Fibroblast of mammary gland (primary cell): ENCODE data around the gene EXOC6B.

Source experiments
- DNase-seq: peaks from one replicate; pipeline ENCODE4 v3.0.0-alpha.2; 2010; ENCODE audit warnings: low read depth
- H3K4me3 ChIP-seq: 2 replicates; pipeline ENCODE4 v1.5.1; 2011; ENCODE audit warnings: low read depth, mild to moderate bottlenecking, low read length, moderate library complexity; ENCODE audit not compliant: control insufficient read depth
- CTCF ChIP-seq: conservative IDR thresholded peaks from 2 replicates; pipeline ENCODE4 v1.5.1; 2011; ENCODE audit warnings: low read depth, low read length, inconsistent platforms; ENCODE audit not compliant: control insufficient read depth, insufficient read depth

Gene EXOC6B

GRCh38 chr2:72859831-72860262, 34.0 kb upstream of the EXOC6B start:
- TF ChIP-seq CTCF = peak; percentile 70
- peak; percentile 58 for DNase-seq
- no peak overlapping the region for H3K4me3 ChIP-seq

DNA sequence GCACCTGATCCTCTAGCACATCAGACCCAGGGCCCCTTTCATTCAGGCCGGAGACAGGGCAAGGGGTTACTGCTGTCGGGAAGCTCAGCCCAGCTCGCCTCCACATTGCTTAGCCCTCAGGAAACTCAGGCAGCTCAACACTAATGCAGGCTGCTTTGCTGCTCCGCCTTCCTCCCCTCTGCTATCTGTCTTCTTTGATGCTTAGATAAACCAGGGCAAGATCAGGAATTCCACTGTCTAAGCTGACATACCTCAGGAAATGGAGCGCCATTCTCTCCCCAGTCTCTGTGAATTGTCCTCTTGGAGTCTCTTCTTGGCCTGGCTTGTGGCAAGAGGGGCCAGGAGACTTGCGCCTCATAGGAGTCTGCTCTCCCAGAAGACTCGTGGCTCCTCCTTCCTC, 25.5 kb upstream of the EXOC6B start:
- TF ChIP-seq CTCF = no peak
- DNase-seq = no peak
- no peak overlapping the region for H3K4me3 ChIP-seq

- DNase-seq = no peak
- TF ChIP-seq CTCF = no peak
- H3K4me3 ChIP-seq = no peak overlapping the region
Observed at GRCh38 chr2:72849138-72849462, 23.3 kb upstream of the EXOC6B start.

- H3K4me3 ChIP-seq = no peak overlapping the region
- DNase-seq = no peak
- no peak for TF ChIP-seq CTCF
Observed at GRCh38 chr2:72848436-72849137, 22.8 kb upstream of the EXOC6B start.

DNA sequence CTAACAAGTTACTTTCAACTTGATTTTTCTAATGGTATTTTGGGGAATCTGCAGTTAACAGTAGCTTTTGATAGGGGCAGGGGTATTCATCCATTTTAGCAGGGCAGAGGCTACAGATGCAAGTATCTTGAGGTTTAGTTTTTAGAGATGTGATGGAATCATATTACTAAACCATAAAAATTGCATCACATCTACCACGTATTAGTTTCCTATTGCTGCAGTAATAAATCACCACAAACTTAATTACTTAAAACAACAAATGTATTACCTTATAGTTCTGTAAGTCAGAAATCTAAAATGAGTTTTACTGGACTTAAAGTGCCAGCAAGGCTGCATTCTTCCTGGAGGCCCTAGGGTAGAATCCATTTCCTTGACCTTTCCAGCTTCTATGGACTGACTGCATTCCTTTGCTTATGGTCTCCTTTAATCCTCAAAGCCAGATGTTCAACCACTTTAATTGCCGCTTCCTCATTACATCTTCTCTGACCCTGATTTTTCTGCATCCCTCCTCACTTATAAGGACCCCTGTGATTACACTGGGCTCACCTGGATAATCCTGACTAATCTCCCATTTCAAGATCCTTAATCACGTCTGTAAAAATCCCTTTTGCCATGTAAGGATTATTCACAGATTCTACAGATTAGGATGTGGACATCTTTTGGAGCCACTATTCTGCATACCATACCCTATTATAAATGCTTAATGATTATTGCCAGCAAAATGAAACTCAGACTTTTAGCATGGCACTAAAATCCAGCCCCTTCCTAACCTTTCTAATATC, 21.9 kb upstream of the EXOC6B start:
- H3K4me3 ChIP-seq = no peak overlapping the region
- no peak for TF ChIP-seq CTCF
- peak; percentile 5 for DNase-seq

DNA sequence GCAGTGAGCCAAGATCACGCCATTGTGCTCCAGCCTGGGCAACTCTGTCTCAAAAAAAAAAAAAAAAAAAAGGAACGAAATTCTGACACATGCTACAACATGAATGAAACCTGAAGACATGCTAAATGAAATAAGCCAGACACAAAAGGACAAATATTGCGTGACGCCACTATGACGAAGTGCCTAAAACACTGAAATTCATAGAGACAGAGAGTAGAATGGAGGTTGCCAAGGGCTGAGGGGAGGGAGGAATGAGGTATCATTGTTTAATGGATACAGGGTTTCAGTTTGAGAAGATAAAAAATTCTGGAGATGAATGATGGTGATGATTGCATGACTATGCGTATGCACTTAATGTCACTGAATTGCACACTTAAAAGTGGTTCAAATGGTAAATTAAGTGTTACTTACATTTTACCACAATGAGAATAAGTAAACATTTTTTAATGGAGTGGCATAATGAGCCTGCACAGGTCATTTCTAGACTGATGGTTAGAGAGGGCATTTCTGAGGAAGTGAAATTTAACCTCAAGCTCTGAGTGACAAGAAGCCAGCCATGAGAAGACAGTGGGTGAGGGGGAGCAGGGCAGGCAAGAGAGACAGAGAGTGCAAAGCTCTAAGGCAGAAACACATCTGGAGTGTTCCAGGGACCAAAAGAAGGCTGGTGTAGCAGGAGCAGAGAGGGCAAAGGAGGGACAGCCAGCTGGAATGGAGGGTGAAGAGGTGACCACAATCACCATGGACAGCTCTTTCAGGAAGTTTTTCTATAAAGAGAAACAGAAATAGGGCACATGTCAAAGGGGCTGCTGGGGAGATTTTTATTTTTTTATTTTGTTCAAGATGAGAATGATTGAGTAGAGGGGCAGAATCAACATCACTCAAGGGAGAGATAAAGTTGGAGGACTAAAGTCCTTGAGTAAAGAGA, 20.6 kb upstream of the EXOC6B start:
- TF ChIP-seq CTCF = no peak
- no peak for DNase-seq
- no peak overlapping the region for H3K4me3 ChIP-seq
